ENCODE data around the gene TTYH2.

TTYH2 gene

GRCh38 chr17:74296548-74296936 is 83.2 kb downstream of the TTYH2 start:
- peak; percentile 40 for DNase-seq

GRCh38 chr17:74297941-74298340 is 84.6 kb downstream of the TTYH2 start:
- DNase-seq = no peak

- DNase-seq = no peak
Observed at GRCh38 chr17:74298778-74299177, 85.4 kb downstream of the TTYH2 start.

GRCh38 chr17:74299226-74300009 is 86.0 kb downstream of the TTYH2 start:
- no peak for DNase-seq

- DNase-seq = no peak
Observed at GRCh38 chr17:74303305-74303704, 89.9 kb downstream of the TTYH2 start.

GRCh38 chr17:74304184-74304583 is 90.8 kb downstream of the TTYH2 start:
- no peak for DNase-seq

- no peak for DNase-seq
Observed at GRCh38 chr17:74305865-74306654, 92.7 kb downstream of the TTYH2 start.

GRCh38 chr17:74307984-74308773 is 94.8 kb downstream of the TTYH2 start:
- no peak for DNase-seq

GRCh38 chr17:74309902-74310301 is 96.5 kb downstream of the TTYH2 start:
- DNase-seq = no peak

Measured in CD4-positive, alpha-beta T cell treated with Interferon gamma for 1 hour (primary cell).